Neutrophil (primary cell): ENCODE measurements around the gene INTS6.

ENCODE experiments used
- H3K27ac ChIP-seq: fragments of 200-600 bp; sonication (generic); 2 replicates; pipeline ENCODE4 v1.5.1; 2016; ENCODE audit warnings: mild to moderate bottlenecking, moderate library complexity
- H3K27me3 ChIP-seq: fragments of 200-600 bp; sonication (generic); 2 replicates; pipeline ENCODE4 v1.6.0; 2016; ENCODE audit warnings: mild to moderate bottlenecking
- H3K36me3 ChIP-seq: fragments of 200-600 bp; sonication (generic); 2 replicates; pipeline ENCODE4 v1.5.1; 2017
- H3K4me1 ChIP-seq, 2 experiments: fragments of 200-600 bp in 1 of 2; sonication (generic) in 1 of 2; 1 replicate in 1 of 2; 2 replicates in 1 of 2; pipeline versions ENCODE4 v1.5.1 to v1.6.1; 2013 to 2016; ENCODE audit warnings: low read depth in 1 of 2, low read length in 1 of 2, mild to moderate bottlenecking in 1 of 2, moderate library complexity in 1 of 2; ENCODE audit not compliant: control insufficient read depth in 1 of 2, insufficient read depth in 1 of 2
- H3K4me3 ChIP-seq, 2 experiments: fragments of 200-600 bp in 1 of 2; sonication (generic) in 1 of 2; 1 replicate in 1 of 2; 2 replicates in 1 of 2; pipeline ENCODE4 v1.5.1; 2013 to 2016; ENCODE audit warnings: low read depth in 1 of 2, low read length in 1 of 2, mild to moderate bottlenecking in 1 of 2, moderate library complexity in 1 of 2
- H3K9me3 ChIP-seq: fragments of 200-600 bp; sonication (generic); 2 replicates; pipeline ENCODE4 v1.5.1; 2016
- CTCF ChIP-seq: fragments of 200-600 bp; sonication (generic); IDR thresholded peaks from 2 replicates; pipeline ENCODE4 v1.5.1; 2016; ENCODE audit warnings: antibody characterized with exemption

INTS6 gene

GRCh38 chr13:51467730-51468129 lies 14.9 kb upstream of the INTS6 start:
- Histone ChIP-seq H3K4me3 (no peak overlapping the region), H3K9me3 (no peaks in the 10 kb centered on the region), H3K27me3 (no peaks in the 10 kb centered on the region), H3K27ac (no peak overlapping the region), H3K36me3 (no peaks in the 10 kb centered on the region), H3K4me1 (no peaks in the 10 kb centered on the region)
- no peak for TF ChIP-seq CTCF

GRCh38 chr13:51465124-51465523 lies 12.3 kb upstream of the INTS6 start:
- H3K4me3 ChIP-seq: no peak overlapping the region
- no peaks in the 10 kb centered on the region for H3K9me3 ChIP-seq
- H3K4me1 ChIP-seq: no peaks in the 10 kb centered on the region
- no peak overlapping the region for H3K27ac ChIP-seq
- no peak for TF ChIP-seq CTCF
- H3K36me3 ChIP-seq: no peaks in the 10 kb centered on the region
- no peaks in the 10 kb centered on the region for H3K27me3 ChIP-seq

GRCh38 chr13:51457086-51457815 lies 4.4 kb upstream of the INTS6 start:
- no peak overlapping the region for H3K27ac ChIP-seq
- H3K4me3 ChIP-seq: no peak overlapping the region
- H3K4me1 ChIP-seq: peaks cover 29 to 40% of the 10 kb centered on the region in 2 experiments
- H3K36me3 ChIP-seq: peaks cover 5% of the 10 kb centered on the region
- no peaks in the 10 kb centered on the region for H3K9me3 ChIP-seq
- no peaks in the 10 kb centered on the region for H3K27me3 ChIP-seq
- TF ChIP-seq CTCF: no peak

- TF ChIP-seq CTCF: no peak
- Histone ChIP-seq H3K4me1 (peaks cover 29 to 40% of the 10 kb centered on the region in 2 experiments), H3K9me3 (no peaks in the 10 kb centered on the region)
These were observed 3.7 kb upstream of the INTS6 start for GRCh38 chr13:51456510-51456909.

GRCh38 chr13:51455532-51455931 lies 2.7 kb upstream of the INTS6 start:
- Histone ChIP-seq H3K27me3 (no peaks in the 10 kb centered on the region), H3K36me3 (peaks cover 9% of the 10 kb centered on the region), H3K4me1 (peaks cover 39 to 49% of the 10 kb centered on the region in 2 experiments), H3K9me3 (no peaks in the 10 kb centered on the region), H3K27ac (peak overlapping the region; percentile 98), H3K4me3 (peak overlapping the region in 1 of 2 experiments; percentile 88)
- no peak for TF ChIP-seq CTCF

More at GRCh38 chr13:51456510-51456909, 3.7 kb upstream of the INTS6 start:
- Histone ChIP-seq H3K4me3 (no peak overlapping the region), H3K36me3 (peaks cover 5% of the 10 kb centered on the region), H3K27me3 (no peaks in the 10 kb centered on the region), H3K27ac (no peak overlapping the region)
